Prostate gland (tissue), 2 donors: ENCODE data around the gene SPC24.

Experiments
- CTCF ChIP-seq, 4 experiments: fragments of 200-600 bp in 2 of 4; fragments of 450-650 bp in 2 of 4; sonication (generic) in 2 of 4; IDR thresholded peaks; 1 replicate in 3 of 4; 2 replicates in 1 of 4; pipeline ENCODE4 v1.5.1; 2016 to 2019; ENCODE audit warnings: antibody characterized with exemption in 4 of 4, mild to moderate bottlenecking in 2 of 4, moderate library complexity in 2 of 4
- POLR2A ChIP-seq: fragments of 450-650 bp; IDR thresholded peaks from one replicate; pipeline ENCODE4 v1.6.1; 2016; ENCODE audit warnings: antibody characterized with exemption, mild to moderate bottlenecking

DNA sequence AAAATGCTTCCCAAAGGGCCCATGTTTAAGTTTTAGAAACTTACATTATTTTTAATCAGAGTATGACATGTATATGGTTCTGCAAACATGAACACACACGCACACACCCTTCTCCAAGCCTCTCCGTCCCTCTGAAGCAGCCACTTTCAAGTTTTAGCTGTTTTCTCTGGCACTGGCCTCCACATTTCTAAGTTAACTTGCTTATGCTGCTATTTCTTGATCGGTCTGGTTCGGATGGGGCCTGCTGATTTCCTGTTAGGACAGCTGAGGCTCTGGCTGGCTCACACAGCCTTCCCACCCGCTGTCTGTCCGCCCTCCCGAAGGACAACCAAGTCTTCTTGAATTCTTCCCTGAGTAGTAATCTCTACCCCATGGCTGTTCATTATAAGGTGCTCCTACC is 4.4 kb downstream of the SPC24 start:
- TF ChIP-seq CTCF (IDR thresholded peaks at IDR 0.05) = no peak
- no peak for TF ChIP-seq POLR2A
